HCT116 (cell line): ENCODE data around the gene RPRD1B. TPM values are rescaled to one million over a fixed set of nuclear protein-coding genes. Genes with fewer than 3 reads are reported as not detected.

Source experiments
- ATAC-seq: fragments of 200-7000 bp; cut with Tn5 transposase; 2 replicates; pipeline ENCODE4 v1.9.1; 2020; ENCODE audit warnings: mild to moderate bottlenecking, moderate library complexity
- BruUV-seq: library from RNA; stranded (reverse); fragments of 400-500 nt; replicated peaks from 2 replicates; lab custom pipeline; 2021; lab: Mats Ljungman, UMichigan
- CTCF ChIA-PET: fragments of 300-600 bp; sonication (Branson Sonifier 250); formaldehyde crosslinking; loops from one replicate; lab custom pipeline; 2021; ENCODE audit warnings: antibody characterized with exemption; lab: Charles Lee
- POLR2A ChIA-PET: fragments of 300-600, 350-600 bp; sonication (Branson Sonifier 250); formaldehyde crosslinking; loops from one replicate; lab custom pipeline; 2021; ENCODE audit warnings: antibody characterized with exemption; lab: Charles Lee
- RAD21 ChIA-PET, 2 experiments: fragments of 300-600 bp; sonication (Branson Sonifier 250); formaldehyde crosslinking; loops; one replicate each; lab custom pipeline; 2023; ENCODE audit warnings: low total read pairs in 2 of 2; ENCODE audit not compliant: uncharacterized antibody in 2 of 2, unreplicated experiment in 2 of 2, low non-redundant PET in 1 of 2; lab: Charles Lee
- DNase-seq: peaks from one replicate; pipeline ENCODE4 v3.0.0-alpha.2; 2010; ENCODE audit warnings: low read depth, low spot score
- H2AFZ ChIP-seq: fragments of 200-600 bp; shearing (Covaris generic), sonication (generic); 2 replicates; pipeline ENCODE4 v1.6.1; 2017; ENCODE audit warnings: low read depth, mixed run types, mixed read lengths, antibody characterized with exemption, low read length; ENCODE audit not compliant: poor library complexity, severe bottlenecking
- H3K27ac ChIP-seq: 2 replicates; pipeline ENCODE4 v1.5.1; 2012; ENCODE audit warnings: low read depth, low read length
- H3K27me3 ChIP-seq: fragments of 200-600 bp; sonication (generic); 2 replicates; pipeline ENCODE4 v1.6.1; 2016; ENCODE audit warnings: mixed run types, low read length, mixed read lengths; ENCODE audit not compliant: insufficient read depth
- H3K36me3 ChIP-seq, 2 experiments: fragments of 200-500 bp in 1 of 2; fragments of 200-600 bp in 1 of 2; sonication (Bioruptor generic) in 1 of 2; sonication (generic) in 1 of 2; 2 replicates each; pipeline versions ENCODE4 v1.5.1 to v1.6.1; 2014 to 2016; ENCODE audit warnings: low read length in 2 of 2, inconsistent platforms in 1 of 2, mixed read lengths in 1 of 2, mixed run types in 1 of 2; ENCODE audit not compliant: insufficient read depth in 2 of 2, control insufficient read depth in 1 of 2
- H3K4me1 ChIP-seq, 2 experiments: fragments of 200-600 bp in 1 of 2; sonication (generic) in 1 of 2; 2 replicates each; pipeline versions ENCODE4 v1.5.1 to v1.6.1; 2012 to 2017; ENCODE audit warnings: low read length in 2 of 2, inconsistent platforms in 1 of 2, mild to moderate bottlenecking in 1 of 2, mixed read lengths in 1 of 2, mixed run types in 1 of 2, moderate library complexity in 1 of 2; ENCODE audit not compliant: insufficient read depth in 2 of 2, control insufficient read depth in 1 of 2
- H3K4me2 ChIP-seq: fragments of 200-600 bp; sonication (generic); 2 replicates; pipeline ENCODE4 v1.6.1; 2017; ENCODE audit warnings: mixed run types, low read length, mixed read lengths
- H3K4me3 ChIP-seq, 2 experiments: fragments of 200-600 bp in 1 of 2; sonication (generic) in 1 of 2; replicated peaks in 1 of 2; 2 replicates each; pipeline ENCODE4 v1.5.1; 2011 to 2016; ENCODE audit warnings: low read length in 2 of 2, control low read depth in 1 of 2, low read depth in 1 of 2, mild to moderate bottlenecking in 1 of 2, mixed read lengths in 1 of 2, mixed run types in 1 of 2
- H3K79me2 ChIP-seq: fragments of 200-600 bp; sonication (generic); 2 replicates; pipeline ENCODE4 v1.6.1; 2017; ENCODE audit warnings: mild to moderate bottlenecking, mixed run types, low read length, moderate library complexity, mixed read lengths; ENCODE audit not compliant: insufficient read depth
- H3K9ac ChIP-seq: fragments of 200-600 bp; sonication (generic); 2 replicates; pipeline ENCODE4 v1.6.1; 2016; ENCODE audit warnings: low read length, mixed read lengths
- H3K9me2 ChIP-seq: fragments of 200-600 bp; sonication (generic), shearing (Covaris generic); 2 replicates; pipeline ENCODE4 v1.6.1; 2017; ENCODE audit warnings: mixed run types, mild to moderate bottlenecking, moderate library complexity; ENCODE audit not compliant: insufficient read depth
- H3K9me3 ChIP-seq, 2 experiments: fragments of 200-500 bp in 1 of 2; fragments of 200-600 bp in 1 of 2; sonication (Bioruptor generic) in 1 of 2; sonication (generic) in 1 of 2; 2 replicates each; pipeline ENCODE4 v1.6.1; 2014 to 2017; ENCODE audit warnings: low read length in 2 of 2, mixed read lengths in 2 of 2, inconsistent platforms in 1 of 2, low read depth in 1 of 2, mild to moderate bottlenecking in 1 of 2, mixed run types in 1 of 2, moderate library complexity in 1 of 2; ENCODE audit not compliant: control insufficient read depth in 1 of 2, insufficient read depth in 1 of 2
- H4K20me1 ChIP-seq: fragments of 200-600 bp; sonication (generic), shearing (Covaris generic); 2 replicates; pipeline ENCODE4 v1.6.1; 2017; ENCODE audit warnings: mixed run types, mild to moderate bottlenecking, moderate library complexity; ENCODE audit not compliant: insufficient read depth
- ATF3 ChIP-seq: IDR thresholded peaks from 2 replicates; pipeline ENCODE4 v1.6.1; 2012
- CBX3 ChIP-seq: IDR thresholded peaks from 2 replicates; pipeline ENCODE4 v1.6.1; 2012; ENCODE audit warnings: low read depth
- CEBPB ChIP-seq: IDR thresholded peaks from 2 replicates; pipeline ENCODE4 v1.6.1; 2012; ENCODE audit warnings: low read depth
- EGR1 ChIP-seq: IDR thresholded peaks from 2 replicates; pipeline ENCODE4 v1.6.1; 2012; ENCODE audit warnings: low read depth
- ELF1 ChIP-seq: IDR thresholded peaks from 2 replicates; pipeline ENCODE4 v1.6.1; 2012; ENCODE audit warnings: low read depth, borderline replicate concordance
- EZH2 ChIP-seq: fragments of 200-600 bp; sonication (generic); IDR thresholded peaks from 2 replicates; pipeline ENCODE4 v1.6.1; 2017; ENCODE audit warnings: antibody characterized with exemption, mixed run types
- EZH2phosphoT487 ChIP-seq: fragments of 200-600 bp; IDR thresholded peaks from 2 replicates; pipeline ENCODE4 v1.6.1; 2018; ENCODE audit warnings: antibody characterized with exemption, borderline replicate concordance
- MAX ChIP-seq: IDR thresholded peaks from 2 replicates; pipeline ENCODE4 v1.6.1; 2012
- POLR2A ChIP-seq: IDR thresholded peaks from 2 replicates; pipeline ENCODE4 v1.7.0; 2011; ENCODE audit warnings: borderline replicate concordance; ENCODE audit not compliant: insufficient read depth, insufficient read length; ENCODE audit errors: extremely low read depth
- POLR2AphosphoS5 ChIP-seq: IDR thresholded peaks from 2 replicates; pipeline ENCODE4 v1.6.1; 2011; ENCODE audit warnings: mild to moderate bottlenecking, low read depth, low read length, moderate library complexity
- SRF ChIP-seq: IDR thresholded peaks from 2 replicates; pipeline ENCODE4 v1.6.1; 2012; ENCODE audit warnings: low read depth
- ZFX ChIP-seq: fragments of 450-650 bp; IDR thresholded peaks from 2 replicates; pipeline ENCODE4 v1.6.1; 2017
- ZNF274 ChIP-seq: fragments of 200-500 bp; sonication (Bioruptor generic); IDR thresholded peaks from 2 replicates; pipeline ENCODE4 v1.6.1; 2014; ENCODE audit warnings: mild to moderate bottlenecking, low read depth, low read length, inconsistent platforms
- intact Hi-C: fragments of 100-400 bp; cut with micrococcal nuclease; formaldehyde crosslinking; loops from 2 replicates; pipeline ENCODE4 v1.10.0; 2022
- total RNA-seq: library from RNA; stranded (reverse); gene quantifications from one replicate; pipeline ENCODE4 v1.2.1, GENCODE V29; 2021; ENCODE audit not compliant: unreplicated experiment
- TF ChIP-seq, protein P1 (sequence below), 3 experiments: fragments of 200-600 bp in 1 of 3; sonication (generic) in 1 of 3; IDR thresholded peaks in 2 of 3; conservative IDR thresholded peaks in 1 of 3; 2 replicates each; pipeline ENCODE4 v1.5.1; 2012 to 2017; ENCODE audit warnings: low read depth in 2 of 3, low read length in 2 of 3, antibody characterized with exemption in 1 of 3, borderline replicate concordance in 1 of 3, control low read depth in 1 of 3, mild to moderate bottlenecking in 1 of 3, mixed read lengths in 1 of 3, mixed run types in 1 of 3, moderate library complexity in 1 of 3; ENCODE audit not compliant: insufficient read depth in 1 of 3

RPRD1B gene
- total RNA-seq, 1 experiment from 2014 or later, result 30.7 TPM

- H4K20me1 ChIP-seq, result peaks cover 7% of the 10 kb centered on the region
- H3K27ac ChIP-seq, result no peak overlapping the region
- no peak for TF ChIP-seq ZFX
- BruUV-seq, result no TSS peak
- DNase-seq (no peak), ATAC-seq (no peak)
- ChIA-PET POLR2A (no interaction called here), CTCF (no interaction called here), RAD21 (no interaction called here)
- peaks cover 98% of the 10 kb centered on the region for H3K79me2 ChIP-seq
- no peak overlapping the region for H3K9ac ChIP-seq
- H3K27me3 ChIP-seq, result no peaks in the 10 kb centered on the region
- no peak overlapping the region for H3K4me2 ChIP-seq
- H2AFZ ChIP-seq, result no peak overlapping the region
- H3K9me3 ChIP-seq, result no peaks in the 10 kb centered on the region; a peak in 1 of 4 replicates
- H3K36me3 ChIP-seq, result peaks cover 8 to 57% of the 10 kb centered on the region in 2 experiments
- H3K4me1 ChIP-seq, result no peaks in the 10 kb centered on the region
- intact Hi-C loops, result no loop called here
- no peak overlapping the region for H3K4me3 ChIP-seq
- no peaks in the 10 kb centered on the region for H3K9me2 ChIP-seq
Observed at GRCh38 chr20:38011696-38012095, 21.9 kb upstream of the RPRD1B start.

DNA sequence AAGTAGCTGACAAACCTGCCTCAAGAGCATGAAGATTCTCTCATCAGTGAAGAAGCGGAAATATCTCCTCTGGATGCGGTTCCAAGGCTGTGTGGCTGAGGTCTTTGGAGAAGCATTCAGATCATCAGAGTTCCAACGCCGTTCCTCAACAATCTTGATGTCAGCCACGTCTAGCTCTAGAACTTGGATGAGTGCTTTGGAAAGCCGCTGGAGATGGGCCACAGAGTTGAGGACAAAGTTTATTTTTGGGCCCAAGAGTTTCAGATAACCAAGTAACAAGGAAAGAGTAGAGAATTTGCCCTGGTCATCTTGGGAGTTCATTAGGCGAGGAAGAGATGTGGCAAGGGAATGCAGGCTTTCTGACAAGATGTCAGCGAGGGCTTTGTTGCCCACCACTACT is 21.2 kb upstream of the RPRD1B start:
- no peak for TF ChIP-seq ELF1
- TF ChIP-seq CBX3, result no peak
- TF ChIP-seq ZFX, result no peak
- no peak for TF ChIP-seq EGR1
- no peak for TF ChIP-seq ATF3
- no peak for TF ChIP-seq POLR2AphosphoS5
- TF ChIP-seq ZNF274, result no peak
- no peak for TF ChIP-seq SRF
- TF ChIP-seq, protein P1, sequence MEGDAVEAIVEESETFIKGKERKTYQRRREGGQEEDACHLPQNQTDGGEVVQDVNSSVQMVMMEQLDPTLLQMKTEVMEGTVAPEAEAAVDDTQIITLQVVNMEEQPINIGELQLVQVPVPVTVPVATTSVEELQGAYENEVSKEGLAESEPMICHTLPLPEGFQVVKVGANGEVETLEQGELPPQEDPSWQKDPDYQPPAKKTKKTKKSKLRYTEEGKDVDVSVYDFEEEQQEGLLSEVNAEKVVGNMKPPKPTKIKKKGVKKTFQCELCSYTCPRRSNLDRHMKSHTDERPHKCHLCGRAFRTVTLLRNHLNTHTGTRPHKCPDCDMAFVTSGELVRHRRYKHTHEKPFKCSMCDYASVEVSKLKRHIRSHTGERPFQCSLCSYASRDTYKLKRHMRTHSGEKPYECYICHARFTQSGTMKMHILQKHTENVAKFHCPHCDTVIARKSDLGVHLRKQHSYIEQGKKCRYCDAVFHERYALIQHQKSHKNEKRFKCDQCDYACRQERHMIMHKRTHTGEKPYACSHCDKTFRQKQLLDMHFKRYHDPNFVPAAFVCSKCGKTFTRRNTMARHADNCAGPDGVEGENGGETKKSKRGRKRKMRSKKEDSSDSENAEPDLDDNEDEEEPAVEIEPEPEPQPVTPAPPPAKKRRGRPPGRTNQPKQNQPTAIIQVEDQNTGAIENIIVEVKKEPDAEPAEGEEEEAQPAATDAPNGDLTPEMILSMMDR (IDR thresholded peaks at IDR 0.05 in 2 of 3, conservative IDR thresholded peaks at IDR 0.05 in 1 of 3; ENCODE audit: borderline replicate concordance in 1 of 3, insufficient read depth in 1 of 3, low read depth in 2 of 3, low read length in 2 of 3), result no peak
- TF ChIP-seq EZH2, result no peak
- no peak for TF ChIP-seq CEBPB
- no peak for TF ChIP-seq EZH2phosphoT487
- TF ChIP-seq POLR2A, result no peak
- no peak for TF ChIP-seq MAX
- ATAC-seq (no peak), DNase-seq (no peak)
- RAD21 ChIA-PET, result no interaction called here
- peaks cover 7% of the 10 kb centered on the region for H4K20me1 ChIP-seq
- no TSS peak for BruUV-seq
- no peaks in the 10 kb centered on the region for H3K4me1 ChIP-seq
- peaks cover 8 to 63% of the 10 kb centered on the region in 2 experiments for H3K36me3 ChIP-seq
- CTCF ChIA-PET, result no interaction called here
- peaks cover 0 to 4% of the 10 kb centered on the region in 2 experiments; a peak in 2 of 4 replicates for H3K9me3 ChIP-seq
- no peak overlapping the region for H3K4me3 ChIP-seq
- no peak overlapping the region for H3K9ac ChIP-seq
- H2AFZ ChIP-seq, result no peak overlapping the region
- no peak overlapping the region for H3K27ac ChIP-seq
- H3K27me3 ChIP-seq, result no peaks in the 10 kb centered on the region
- POLR2A ChIA-PET, result no interaction called here
- H3K79me2 ChIP-seq, result peaks cover 98% of the 10 kb centered on the region
- H3K9me2 ChIP-seq, result no peaks in the 10 kb centered on the region
- no peak overlapping the region for H3K4me2 ChIP-seq
- intact Hi-C loops, result no loop called here
